ENCODE results near the gene INHBC.

DNA sequence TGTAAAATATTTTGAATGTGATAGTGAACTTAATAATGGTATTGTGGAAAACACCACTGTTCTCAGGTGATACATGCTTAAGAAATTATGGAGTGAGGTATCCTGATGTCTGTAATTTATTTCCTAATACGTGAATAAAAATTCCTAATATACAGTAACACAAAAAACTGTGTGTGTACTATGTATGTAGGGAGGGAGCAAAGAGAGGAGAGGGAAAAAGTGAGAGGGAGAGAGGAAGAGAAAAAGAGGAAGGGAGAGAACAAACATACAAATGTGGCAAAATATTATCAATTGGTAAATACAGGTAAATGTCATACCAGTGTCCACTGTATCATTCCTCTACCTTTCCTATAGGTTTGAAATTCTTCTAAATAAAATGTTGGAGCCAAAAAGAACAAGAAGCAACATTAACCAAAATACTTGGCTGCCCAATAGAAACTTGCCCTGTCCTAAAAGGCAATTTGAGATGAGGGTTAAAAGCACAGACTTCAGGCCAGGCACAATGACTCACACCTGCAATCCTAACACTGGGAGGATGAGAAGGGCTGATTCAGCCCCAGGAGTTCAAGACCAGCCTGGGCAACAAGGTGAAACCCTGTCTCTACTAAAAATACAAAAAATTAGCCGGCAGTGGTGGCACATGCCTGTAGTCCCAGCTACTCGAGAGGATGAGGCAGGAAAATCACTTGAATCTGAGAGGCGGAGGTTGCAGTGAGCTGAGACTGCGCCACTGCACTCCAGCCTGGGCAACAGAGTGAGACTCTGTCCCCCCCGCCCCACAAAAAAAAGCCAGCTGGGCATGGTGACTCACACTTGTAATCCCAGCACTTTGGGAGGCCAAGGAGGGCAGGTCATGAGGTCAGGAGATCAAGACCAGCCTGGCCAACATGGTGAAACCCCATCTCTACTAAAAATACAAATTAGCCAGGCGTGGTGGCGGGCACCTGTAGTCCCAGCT lies 18.3 kb upstream of the INHBC start:
- TF ChIP-seq POLR2A (IDR thresholded peaks at IDR 0.05), result no peak
- TF ChIP-seq, protein P1, sequence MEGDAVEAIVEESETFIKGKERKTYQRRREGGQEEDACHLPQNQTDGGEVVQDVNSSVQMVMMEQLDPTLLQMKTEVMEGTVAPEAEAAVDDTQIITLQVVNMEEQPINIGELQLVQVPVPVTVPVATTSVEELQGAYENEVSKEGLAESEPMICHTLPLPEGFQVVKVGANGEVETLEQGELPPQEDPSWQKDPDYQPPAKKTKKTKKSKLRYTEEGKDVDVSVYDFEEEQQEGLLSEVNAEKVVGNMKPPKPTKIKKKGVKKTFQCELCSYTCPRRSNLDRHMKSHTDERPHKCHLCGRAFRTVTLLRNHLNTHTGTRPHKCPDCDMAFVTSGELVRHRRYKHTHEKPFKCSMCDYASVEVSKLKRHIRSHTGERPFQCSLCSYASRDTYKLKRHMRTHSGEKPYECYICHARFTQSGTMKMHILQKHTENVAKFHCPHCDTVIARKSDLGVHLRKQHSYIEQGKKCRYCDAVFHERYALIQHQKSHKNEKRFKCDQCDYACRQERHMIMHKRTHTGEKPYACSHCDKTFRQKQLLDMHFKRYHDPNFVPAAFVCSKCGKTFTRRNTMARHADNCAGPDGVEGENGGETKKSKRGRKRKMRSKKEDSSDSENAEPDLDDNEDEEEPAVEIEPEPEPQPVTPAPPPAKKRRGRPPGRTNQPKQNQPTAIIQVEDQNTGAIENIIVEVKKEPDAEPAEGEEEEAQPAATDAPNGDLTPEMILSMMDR (IDR thresholded peaks at IDR 0.05), result no peak
- TF ChIP-seq POLR2AphosphoS5 (IDR thresholded peaks at IDR 0.05), result no peak
- no peak for TF ChIP-seq EP300 (IDR thresholded peaks at IDR 0.05)

Data from stomach (tissue), 4 donors.